Measurements from ENCODE around the gene CPNE7. TPM values are rescaled to one million over a fixed set of nuclear protein-coding genes. Genes with fewer than 3 reads are reported as not detected.

CPNE7 gene
- total and polyA plus RNA-seq, 9 of the 15 experiments (the other 6 are each of a cell fraction or from before 2014, with no cell fraction given) = 0.30 to 73.4 (median 32.7) TPM

DNA sequence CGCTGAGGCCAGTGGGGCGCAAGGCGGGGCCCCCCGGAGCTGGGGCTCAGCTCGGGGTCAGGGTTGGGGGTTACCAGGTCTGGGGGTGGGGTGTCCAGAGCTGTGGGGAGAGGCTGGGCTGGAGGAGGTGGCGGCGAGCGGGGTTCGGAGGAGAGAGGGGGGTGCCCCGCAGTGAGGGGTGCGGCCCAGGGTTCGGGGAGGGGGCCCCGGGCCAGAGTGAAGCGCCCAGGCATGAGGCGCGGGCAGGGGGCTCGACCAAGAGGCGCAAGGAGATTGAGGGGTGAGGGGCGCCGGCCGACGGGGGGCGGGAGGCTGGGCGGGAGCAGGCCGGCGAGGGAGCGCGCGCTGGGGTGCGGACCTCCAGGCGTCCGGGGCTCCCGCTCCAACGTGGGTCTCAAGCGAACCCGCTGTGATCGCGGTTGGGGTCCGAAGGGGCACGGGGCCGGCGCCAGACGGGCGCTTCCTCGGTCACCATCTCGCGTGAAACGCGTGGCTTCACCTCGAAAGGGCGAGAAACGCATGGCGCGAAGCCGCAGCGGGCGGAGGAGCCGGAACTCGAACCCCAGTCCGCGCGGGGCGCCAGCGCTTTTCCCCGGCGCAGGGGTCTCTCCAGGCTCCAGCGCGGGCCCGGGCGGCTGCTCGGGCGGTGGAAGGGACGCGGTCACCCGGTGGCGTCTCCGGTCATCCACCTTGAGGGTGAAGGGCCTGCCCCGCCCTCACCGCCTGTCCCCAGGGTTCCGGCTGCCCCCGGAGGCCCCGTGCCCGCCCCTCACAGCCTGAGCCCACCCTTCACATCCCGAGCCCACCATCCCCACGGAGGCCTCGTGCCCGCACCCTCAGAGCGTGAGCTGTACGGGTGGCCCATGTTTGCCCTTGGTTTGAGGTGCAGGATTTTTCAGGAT lies 846 bp downstream of the CPNE7 start (continued):
- TF ChIP-seq STAG1 (CRISPR knock-in tag; IDR thresholded peaks at IDR 0.05; ENCODE audit: borderline replicate concordance) = no peak

DNA sequence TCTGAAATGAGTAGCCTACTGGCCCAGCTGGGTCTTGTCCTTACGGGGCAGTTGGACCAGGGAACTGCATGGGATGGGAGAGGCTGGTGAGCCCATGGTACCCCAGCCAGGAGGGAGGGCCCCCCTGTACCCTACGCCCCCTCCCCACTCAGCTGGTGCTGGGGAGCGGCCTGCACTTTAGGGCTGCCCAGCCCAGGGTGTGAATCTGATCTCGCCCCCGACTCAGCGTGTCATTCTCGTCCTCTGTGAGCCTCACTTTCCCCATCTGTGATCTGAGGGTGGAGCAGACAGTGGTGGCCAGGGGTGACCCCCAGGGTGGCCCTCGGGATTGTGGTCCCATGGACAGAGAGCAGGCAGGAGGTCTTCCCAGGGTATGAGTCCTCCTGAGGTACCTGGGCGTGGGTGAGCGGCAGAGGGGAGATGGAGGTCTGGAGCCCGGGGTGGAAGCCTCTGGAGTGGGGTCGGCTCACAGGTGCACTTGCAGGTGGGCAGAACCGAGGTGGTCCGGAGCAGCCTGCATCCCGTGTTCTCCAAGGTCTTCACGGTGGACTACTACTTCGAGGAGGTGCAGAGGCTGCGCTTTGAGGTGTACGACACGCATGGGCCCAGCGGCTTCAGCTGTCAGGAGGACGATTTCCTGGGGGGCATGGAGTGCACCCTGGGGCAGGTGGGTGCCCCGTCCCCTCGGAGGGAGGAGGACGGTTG lies 1.6 kb downstream of the CPNE7 start:
- H3K27me3 ChIP-seq (ENCODE audit: control insufficient read depth in 2 of 2, insufficient read depth in 2 of 2, low read length in 2 of 2) = no peaks in the 10 kb centered on the region
- BruUV-seq (replicated peaks) = TSS peak; percentile 42
- peaks cover 34% of the 10 kb centered on the region for H3K79me2 ChIP-seq (ENCODE audit: control insufficient read depth, insufficient read depth, low read length)
- peak overlapping the region; percentile 57; the same call in 1 of the 2 replicates for H3K4me3 ChIP-seq
- in situ Hi-C loops (cut with MboI) = no loop called here
- peak overlapping the region; percentile 78; the same call in 1 of the 3 replicates for H3K27ac ChIP-seq (ENCODE audit: extremely low read depth, low read depth, low read length)
- H4K20me1 ChIP-seq (replicated peaks; ENCODE audit: control insufficient read depth, insufficient read depth, low read length) = no peaks in the 10 kb centered on the region
- ChIA-PET POLR2A (interaction anchor here (0.6 to 0.7 kb wide), 2 partner anchors 116 to 422 kb away, joined by 3 read pairs; no protein-coding TSS in a partner anchor), CTCF (ENCODE audit: low intra/inter-chr PET ratio) (no interaction called here)
- H3K4me1 ChIP-seq (replicated peaks in 1 of 2; ENCODE audit: control insufficient read depth in 2 of 2, insufficient read depth in 2 of 2, low read length in 2 of 2) = peaks cover 5 to 44% of the 10 kb centered on the region in 2 experiments
- H3K4me2 ChIP-seq (ENCODE audit: insufficient read depth, low read length) = peak overlapping the region; percentile 78
- intact Hi-C loops (cut with micrococcal nuclease) = loop anchor here (10.0 kb wide), 1 partner anchor 68 kb away; no protein-coding TSS in a partner anchor
- DNase-seq (ENCODE audit: extremely low read depth in 1 of 4, low spot score in 3 of 4) (no peak), FAIRE-seq (no peak), ATAC-seq (no peak)
- peaks cover 4% of the 10 kb centered on the region for H3K9me1 ChIP-seq (ENCODE audit: control insufficient read depth, insufficient read depth, low read length)
- H2AFZ ChIP-seq (ENCODE audit: low read depth, low read length) = no peak overlapping the region
- H3K36me3 ChIP-seq (ENCODE audit: control insufficient read depth, insufficient read depth, low read length) = peaks cover 49% of the 10 kb centered on the region
- peak overlapping the region; percentile 71 to 98; a peak in 3 of 4 replicates for H3K9ac ChIP-seq (ENCODE audit: insufficient read depth in 1 of 2, low read depth in 2 of 2, low read length in 2 of 2)
- WGBS (ENCODE audit: insufficient coverage, low coverage, missing lambda C conversion rate) = 91% methylated on average over 17 of the region's 25 CpGs
- H3K9me3 ChIP-seq (replicated peaks; ENCODE audit: control insufficient read depth, insufficient read depth, low read depth, low read length) = peaks cover 7% of the 10 kb centered on the region
- no peak for TF ChIP-seq EP300 (IDR thresholded peaks at IDR 0.05; ENCODE audit: low read length)
- TF ChIP-seq, protein P1, sequence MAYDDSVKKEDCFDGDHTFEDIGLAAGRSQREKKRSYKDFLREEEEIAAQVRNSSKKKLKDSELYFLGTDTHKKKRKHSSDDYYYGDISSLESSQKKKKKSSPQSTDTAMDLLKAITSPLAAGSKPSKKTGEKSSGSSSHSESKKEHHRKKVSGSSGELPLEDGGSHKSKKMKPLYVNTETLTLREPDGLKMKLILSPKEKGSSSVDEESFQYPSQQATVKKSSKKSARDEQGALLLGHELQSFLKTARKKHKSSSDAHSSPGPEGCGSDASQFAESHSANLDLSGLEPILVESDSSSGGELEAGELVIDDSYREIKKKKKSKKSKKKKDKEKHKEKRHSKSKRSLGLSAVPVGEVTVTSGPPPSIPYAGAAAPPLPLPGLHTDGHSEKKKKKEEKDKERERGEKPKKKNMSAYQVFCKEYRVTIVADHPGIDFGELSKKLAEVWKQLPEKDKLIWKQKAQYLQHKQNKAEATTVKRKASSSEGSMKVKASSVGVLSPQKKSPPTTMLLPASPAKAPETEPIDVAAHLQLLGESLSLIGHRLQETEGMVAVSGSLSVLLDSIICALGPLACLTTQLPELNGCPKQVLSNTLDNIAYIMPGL (CRISPR knock-in tag; IDR thresholded peaks at IDR 0.05) = no peak
- no peak for TF ChIP-seq ELF4 (CRISPR knock-in tag; IDR thresholded peaks at IDR 0.05)
- TF ChIP-seq, protein P2, sequence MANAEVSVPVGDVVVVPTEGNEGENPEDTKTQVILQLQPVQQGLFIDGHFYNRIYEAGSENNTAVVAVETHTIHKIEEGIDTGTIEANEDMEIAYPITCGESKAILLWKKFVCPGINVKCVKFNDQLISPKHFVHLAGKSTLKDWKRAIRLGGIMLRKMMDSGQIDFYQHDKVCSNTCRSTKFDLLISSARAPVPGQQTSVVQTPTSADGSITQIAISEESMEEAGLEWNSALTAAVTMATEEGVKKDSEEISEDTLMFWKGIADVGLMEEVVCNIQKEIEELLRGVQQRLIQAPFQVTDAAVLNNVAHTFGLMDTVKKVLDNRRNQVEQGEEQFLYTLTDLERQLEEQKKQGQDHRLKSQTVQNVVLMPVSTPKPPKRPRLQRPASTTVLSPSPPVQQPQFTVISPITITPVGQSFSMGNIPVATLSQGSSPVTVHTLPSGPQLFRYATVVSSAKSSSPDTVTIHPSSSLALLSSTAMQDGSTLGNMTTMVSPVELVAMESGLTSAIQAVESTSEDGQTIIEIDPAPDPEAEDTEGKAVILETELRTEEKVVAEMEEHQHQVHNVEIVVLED (CRISPR knock-in tag; IDR thresholded peaks at IDR 0.05) = no peak
- TF ChIP-seq, protein P3, sequence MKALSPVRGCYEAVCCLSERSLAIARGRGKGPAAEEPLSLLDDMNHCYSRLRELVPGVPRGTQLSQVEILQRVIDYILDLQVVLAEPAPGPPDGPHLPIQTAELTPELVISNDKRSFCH (CRISPR knock-in tag; IDR thresholded peaks at IDR 0.05) = no peak
- TF ChIP-seq, protein P3 (tag; IDR thresholded peaks at IDR 0.05) = no peak
- no peak for TF ChIP-seq GATA2 (CRISPR knock-in tag; IDR thresholded peaks at IDR 0.05)
- TF ChIP-seq ZBTB7A (IDR thresholded peaks at IDR 0.05; ENCODE audit: borderline replicate concordance, control insufficient read depth, low read depth, low read length) = 0 out of 2 replicates have a peak, but pooled peaks have one; percentile 28
- no peak for TF ChIP-seq ZC3H4 (CRISPR knock-in tag; IDR thresholded peaks at IDR 0.05; ENCODE audit: borderline replicate concordance)
- no peak for TF ChIP-seq MXI1 (IDR thresholded peaks at IDR 0.05; ENCODE audit: low read depth, low read length)
- no peak for TF ChIP-seq TCF7 (IDR thresholded peaks at IDR 0.05; ENCODE audit: borderline replicate concordance)
- TF ChIP-seq HDAC1 (IDR thresholded peaks at IDR 0.05) = no peak
- no peak for TF ChIP-seq NCOA4 (IDR thresholded peaks at IDR 0.05; ENCODE audit: partially characterized antibody)
- TF ChIP-seq ZNF197 (CRISPR knock-in tag; IDR thresholded peaks at IDR 0.05; ENCODE audit: low read depth) = no peak

Data from K562 (cell line).